HG03060 (cell line): ENCODE data around the gene BEND3.
"Not testable (repeated sequence)": the region's sequence is repeated elsewhere in the genome, so short reads cannot be mapped to it uniquely, and the experiment has no call there.

Source experiments
- ATAC-seq: cut with Tn5 transposase; IDR thresholded peaks from one replicate; pipeline ENCODE4 v1.9.1; 2021; ENCODE audit warnings: low read depth, moderate number of reproducible peaks; ENCODE audit not compliant: unreplicated experiment

The BEND3 gene

GRCh38 chr6:107114926-107115694 lies at the start of gene BEND3:
Gene BEND3 (minus strand): TSS chr6:107115515. CDS start chr6:107099285, 16,230 bp downstream.
- ATAC-seq: no peak

GRCh38 chr6:107164299-107164698 lies 49.0 kb upstream of the BEND3 start:
- not testable (repeated sequence) for ATAC-seq

- ATAC-seq: no peak
Observed at GRCh38 chr6:107161521-107161920, 46.2 kb upstream of the BEND3 start.

GRCh38 chr6:107156617-107157016 lies 41.3 kb upstream of the BEND3 start:
- no peak for ATAC-seq

- ATAC-seq: no peak
Observed at GRCh38 chr6:107154801-107155160, 39.5 kb upstream of the BEND3 start.

- no peak for ATAC-seq
Observed at GRCh38 chr6:107154131-107154800, 39.0 kb upstream of the BEND3 start.

- no peak for ATAC-seq
Observed at GRCh38 chr6:107152638-107153430, 37.5 kb upstream of the BEND3 start.

- no peak for ATAC-seq
Observed at GRCh38 chr6:107144666-107145065, 29.4 kb upstream of the BEND3 start.

- ATAC-seq: no peak
Observed at GRCh38 chr6:107144014-107144413, 28.7 kb upstream of the BEND3 start.

GRCh38 chr6:107140581-107140980 lies 25.3 kb upstream of the BEND3 start:
- no peak for ATAC-seq

GRCh38 chr6:107136324-107136723 lies 21.0 kb upstream of the BEND3 start:
- not testable (repeated sequence) for ATAC-seq

GRCh38 chr6:107135048-107135680 lies 19.8 kb upstream of the BEND3 start:
- not testable (repeated sequence) for ATAC-seq

GRCh38 chr6:107132330-107132954 lies 17.1 kb upstream of the BEND3 start:
- ATAC-seq: no peak

- ATAC-seq: no peak
Observed at GRCh38 chr6:107129370-107129925, 14.1 kb upstream of the BEND3 start.

GRCh38 chr6:107128577-107128976 lies 13.3 kb upstream of the BEND3 start:
- ATAC-seq: no peak

- ATAC-seq: no peak
Observed at GRCh38 chr6:107128175-107128574, 12.9 kb upstream of the BEND3 start.

- ATAC-seq: no peak
Observed at GRCh38 chr6:107125771-107126170, 10.5 kb upstream of the BEND3 start.

GRCh38 chr6:107124934-107125348 lies 9.6 kb upstream of the BEND3 start:
- no peak for ATAC-seq

- ATAC-seq: no peak
Observed at GRCh38 chr6:107123501-107123900, 8.2 kb upstream of the BEND3 start.

- ATAC-seq: no peak
Observed at GRCh38 chr6:107122748-107123147, 7.4 kb upstream of the BEND3 start.
